OCI-LY3 (cell line): ENCODE data around the gene KAZN.

Experiments used
- EZH2phosphoT487 ChIP-seq: fragments of 200-600 bp; shearing (Covaris generic); IDR thresholded peaks from 2 replicates; pipeline ENCODE4 v1.6.1; 2018; ENCODE audit warnings: antibody characterized with exemption, mixed run types, low read depth
- TF ChIP-seq, protein P1 (sequence below): fragments of 200-600, 300-600 bp; sonication (generic); IDR thresholded peaks from 2 replicates; pipeline ENCODE4 v1.5.1; 2014; ENCODE audit warnings: antibody characterized with exemption, low read length, low read depth

DNA sequence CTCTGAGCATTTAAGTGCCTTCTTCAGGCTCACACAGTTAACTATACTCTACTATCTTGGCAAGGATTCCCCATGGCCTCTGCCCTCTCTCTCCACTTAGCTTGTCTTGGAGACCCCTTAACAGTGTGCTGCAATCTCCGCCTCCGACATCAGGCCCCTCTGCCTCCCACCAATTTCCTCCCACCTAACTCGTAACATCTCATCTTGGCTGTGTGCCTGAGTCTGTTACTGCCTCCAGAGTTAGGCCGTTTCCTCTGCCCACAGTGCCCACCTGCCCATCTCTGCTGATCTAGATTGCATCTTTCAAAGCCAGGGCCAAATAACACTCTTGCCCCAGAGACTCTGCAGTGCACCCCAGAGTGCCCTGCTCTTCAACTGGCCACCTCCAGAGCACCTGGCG lies 310.8 kb downstream of the KAZN start:
- TF ChIP-seq, protein P1, sequence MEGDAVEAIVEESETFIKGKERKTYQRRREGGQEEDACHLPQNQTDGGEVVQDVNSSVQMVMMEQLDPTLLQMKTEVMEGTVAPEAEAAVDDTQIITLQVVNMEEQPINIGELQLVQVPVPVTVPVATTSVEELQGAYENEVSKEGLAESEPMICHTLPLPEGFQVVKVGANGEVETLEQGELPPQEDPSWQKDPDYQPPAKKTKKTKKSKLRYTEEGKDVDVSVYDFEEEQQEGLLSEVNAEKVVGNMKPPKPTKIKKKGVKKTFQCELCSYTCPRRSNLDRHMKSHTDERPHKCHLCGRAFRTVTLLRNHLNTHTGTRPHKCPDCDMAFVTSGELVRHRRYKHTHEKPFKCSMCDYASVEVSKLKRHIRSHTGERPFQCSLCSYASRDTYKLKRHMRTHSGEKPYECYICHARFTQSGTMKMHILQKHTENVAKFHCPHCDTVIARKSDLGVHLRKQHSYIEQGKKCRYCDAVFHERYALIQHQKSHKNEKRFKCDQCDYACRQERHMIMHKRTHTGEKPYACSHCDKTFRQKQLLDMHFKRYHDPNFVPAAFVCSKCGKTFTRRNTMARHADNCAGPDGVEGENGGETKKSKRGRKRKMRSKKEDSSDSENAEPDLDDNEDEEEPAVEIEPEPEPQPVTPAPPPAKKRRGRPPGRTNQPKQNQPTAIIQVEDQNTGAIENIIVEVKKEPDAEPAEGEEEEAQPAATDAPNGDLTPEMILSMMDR = no peak
- no peak for TF ChIP-seq EZH2phosphoT487
